ENCODE measurements around the gene MTARC2.
"Not testable (repeated sequence)": the region's sequence is repeated elsewhere in the genome, so short reads cannot be mapped to it uniquely, and the experiment has no call there.

MTARC2 gene

DNA sequence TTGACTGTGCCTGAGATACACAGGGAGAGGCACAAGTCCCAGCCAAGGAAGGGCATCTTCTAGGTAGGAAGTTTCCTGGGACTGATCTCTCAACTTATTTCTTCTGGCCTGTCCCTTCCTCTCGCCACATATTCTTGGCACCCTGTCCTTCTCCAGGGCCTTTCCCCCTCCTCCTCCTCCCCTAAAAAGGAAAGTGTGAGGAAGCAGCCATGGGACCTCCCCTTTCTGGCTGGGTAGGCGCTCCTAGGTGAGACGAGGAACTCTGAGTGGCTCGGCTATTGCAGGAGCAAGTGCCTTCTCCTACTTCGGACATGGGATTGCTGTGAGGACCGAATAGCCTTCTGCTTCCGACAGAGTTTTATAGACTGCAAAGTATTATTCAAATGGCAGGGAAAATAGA, 15.5 kb upstream of the MTARC2 start:
- DNase-seq (ENCODE audit: low spot score) = no peak

GRCh38 chr1:220733086-220733601, 15.0 kb upstream of the MTARC2 start:
- peak; percentile 90 for DNase-seq (ENCODE audit: low spot score)

GRCh38 chr1:220734571-220735326, 13.4 kb upstream of the MTARC2 start:
- DNase-seq (ENCODE audit: low spot score) = no peak

DNA sequence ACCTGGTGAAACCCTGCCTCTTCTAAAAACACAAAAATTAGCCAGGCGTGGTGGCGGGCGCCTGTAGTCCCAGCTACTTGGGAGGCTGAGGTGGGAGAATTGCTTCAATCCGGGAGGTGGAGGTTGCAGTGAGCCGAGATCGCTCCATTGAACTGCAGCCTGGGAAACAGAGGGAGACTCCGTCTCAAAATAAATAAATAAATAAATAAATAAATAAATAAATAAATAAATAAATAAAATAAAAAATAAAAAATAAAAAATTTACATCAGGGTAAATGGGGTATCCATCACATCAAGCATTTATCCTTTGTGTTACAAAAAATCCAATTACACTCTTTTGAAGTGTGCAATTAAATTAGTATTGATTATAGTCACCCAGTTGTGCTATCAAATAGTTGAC, 11.8 kb upstream of the MTARC2 start:
- DNase-seq (ENCODE audit: low spot score) = not testable (repeated sequence)

- no peak for DNase-seq (ENCODE audit: low spot score)
Observed at GRCh38 chr1:220741349-220741748, 6.8 kb upstream of the MTARC2 start.

DNA sequence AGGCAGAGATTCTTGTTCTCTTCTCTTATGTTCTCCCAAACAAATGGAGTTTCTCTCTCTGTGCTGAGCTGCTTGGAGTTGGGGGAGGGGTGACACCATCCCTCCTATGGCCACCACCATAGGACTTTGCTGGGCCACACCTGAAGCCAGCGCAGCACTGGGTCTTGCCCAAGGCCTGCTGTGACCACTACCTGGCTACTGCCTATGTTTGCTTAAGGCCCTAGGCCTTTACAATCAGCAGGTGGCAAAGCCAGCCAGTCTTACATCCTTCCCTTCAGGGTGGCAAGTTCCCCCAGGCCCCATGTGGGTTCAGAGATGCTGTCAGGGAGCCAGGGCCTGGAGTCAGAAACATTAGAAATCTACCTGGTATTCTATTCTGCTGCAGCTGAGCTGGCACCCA, 6.3 kb upstream of the MTARC2 start:
- DNase-seq (ENCODE audit: low spot score) = no peak

GRCh38 chr1:220742520-220742919, 5.6 kb upstream of the MTARC2 start:
- no peak for DNase-seq (ENCODE audit: low spot score)

GRCh38 chr1:220746851-220747250, 1.3 kb upstream of the MTARC2 start:
- no peak for DNase-seq (ENCODE audit: low spot score)

DNA sequence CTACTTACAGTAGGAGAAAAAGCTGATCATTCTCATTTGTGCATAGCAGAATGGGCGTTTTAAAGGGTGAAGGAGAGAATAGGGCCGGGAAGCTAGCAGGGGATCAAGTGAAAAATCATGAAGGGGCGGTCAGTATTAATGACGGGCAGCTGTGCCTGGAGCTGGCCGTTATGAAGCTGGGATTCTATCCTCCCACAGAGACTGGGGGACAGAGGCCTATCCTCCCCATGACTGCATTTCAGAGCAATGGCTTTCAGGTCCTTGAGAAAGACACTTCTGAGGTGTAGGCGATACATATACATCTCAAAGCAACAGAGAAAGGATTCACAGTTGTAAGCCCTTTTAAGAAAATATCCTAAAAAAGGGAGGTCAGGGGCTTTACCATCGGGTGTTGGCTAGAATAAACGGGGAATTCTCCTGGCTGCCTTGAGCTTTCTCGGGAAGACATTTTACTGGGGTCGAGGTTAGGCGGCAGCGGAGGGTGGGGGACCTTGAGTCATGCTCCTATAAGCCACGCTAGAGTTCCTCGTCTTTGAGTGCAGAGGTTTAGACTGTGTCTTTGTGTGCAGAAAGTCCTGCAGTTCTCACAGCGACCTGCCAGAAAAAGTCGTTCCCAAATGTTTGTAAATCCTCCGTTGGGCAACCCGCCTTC, 559 bp upstream of the MTARC2 start:
- no peak for DNase-seq (ENCODE audit: low spot score)

- DNase-seq (ENCODE audit: low spot score) = no peak
Observed at GRCh38 chr1:220748936-220749335, 814 bp downstream of the MTARC2 start.

DNA sequence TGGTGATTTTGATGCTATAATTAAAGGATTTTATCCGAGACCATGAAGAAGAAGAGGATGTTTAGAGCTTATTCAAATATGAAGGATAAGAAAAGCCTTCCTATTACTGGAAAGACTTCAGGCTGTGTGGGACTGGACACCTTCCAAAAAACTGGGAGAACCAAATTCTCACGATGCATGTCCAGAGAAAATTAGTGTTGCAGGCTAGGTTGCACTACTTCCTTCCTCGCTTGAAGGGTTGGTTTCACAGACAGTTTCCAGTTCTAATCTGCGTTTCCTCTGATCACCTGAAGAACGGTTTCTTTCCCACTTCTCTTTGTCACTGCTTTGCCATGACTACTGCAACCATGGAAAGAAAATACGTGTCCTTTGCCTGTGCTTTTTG, 2.0 kb downstream of the MTARC2 start:
- DNase-seq (ENCODE audit: low spot score) = no peak

GRCh38 chr1:220751111-220751510, 3.0 kb downstream of the MTARC2 start:
- DNase-seq (ENCODE audit: low spot score) = no peak

- DNase-seq (ENCODE audit: low spot score) = no peak
Observed at GRCh38 chr1:220754212-220754917, 6.2 kb downstream of the MTARC2 start.

DNA sequence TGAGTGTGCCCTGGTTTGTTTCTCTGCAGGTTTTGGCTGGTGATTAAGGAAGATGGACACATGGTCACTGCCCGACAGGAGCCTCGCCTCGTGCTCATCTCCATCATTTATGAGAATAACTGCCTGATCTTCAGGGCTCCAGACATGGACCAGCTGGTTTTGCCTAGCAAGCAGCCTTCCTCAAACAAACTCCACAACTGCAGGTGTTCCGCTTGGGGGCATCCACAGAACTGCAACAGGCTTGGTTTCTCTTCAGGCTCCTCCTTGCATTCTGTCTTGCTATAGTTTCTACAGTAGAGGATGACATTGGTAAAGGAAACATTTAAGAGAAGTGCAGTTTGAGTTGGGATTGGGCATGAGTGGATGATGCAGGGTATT, 6.8 kb downstream of the MTARC2 start:
- no peak for DNase-seq (ENCODE audit: low spot score)

DNA sequence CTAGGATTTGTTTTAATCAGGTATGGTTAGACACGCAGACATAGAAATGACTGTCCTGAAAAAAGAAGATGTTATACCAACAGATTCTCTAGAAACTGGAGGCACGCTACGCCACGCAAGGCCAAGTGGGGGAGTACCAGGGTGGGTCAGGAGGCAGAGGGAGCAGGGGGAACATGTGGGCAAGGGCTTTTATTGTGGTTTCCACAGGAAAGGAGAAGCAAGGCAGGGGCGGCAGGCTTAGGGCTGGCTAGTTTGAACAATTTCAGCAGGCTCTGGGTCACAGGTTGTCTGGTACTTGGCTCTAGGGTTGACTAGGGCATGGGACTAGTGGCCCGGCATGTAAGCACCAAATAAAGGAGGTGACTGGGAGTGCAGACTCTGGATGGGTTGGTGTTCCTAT, 7.2 kb downstream of the MTARC2 start:
- no peak for DNase-seq (ENCODE audit: low spot score)

DNA sequence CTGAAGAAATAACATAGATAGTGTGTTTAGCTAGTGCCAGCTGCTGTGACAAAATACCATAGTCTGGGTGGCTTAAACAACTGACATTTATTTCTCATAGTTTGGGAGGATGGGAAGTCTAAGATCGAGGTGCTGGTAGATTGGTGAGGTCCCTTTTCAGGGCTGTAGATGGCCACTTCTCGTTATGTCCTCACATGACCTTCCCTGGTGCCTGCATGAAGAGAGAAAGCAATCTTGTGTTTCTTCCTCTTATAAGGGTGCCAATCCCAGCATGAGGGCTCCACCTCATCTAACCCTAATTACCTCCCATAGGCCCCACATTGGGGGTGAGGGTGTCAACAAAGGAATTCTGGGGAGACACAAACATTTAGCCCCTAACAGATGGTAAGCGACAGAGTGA, 9.3 kb downstream of the MTARC2 start:
- no peak for DNase-seq (ENCODE audit: low spot score)

DNA sequence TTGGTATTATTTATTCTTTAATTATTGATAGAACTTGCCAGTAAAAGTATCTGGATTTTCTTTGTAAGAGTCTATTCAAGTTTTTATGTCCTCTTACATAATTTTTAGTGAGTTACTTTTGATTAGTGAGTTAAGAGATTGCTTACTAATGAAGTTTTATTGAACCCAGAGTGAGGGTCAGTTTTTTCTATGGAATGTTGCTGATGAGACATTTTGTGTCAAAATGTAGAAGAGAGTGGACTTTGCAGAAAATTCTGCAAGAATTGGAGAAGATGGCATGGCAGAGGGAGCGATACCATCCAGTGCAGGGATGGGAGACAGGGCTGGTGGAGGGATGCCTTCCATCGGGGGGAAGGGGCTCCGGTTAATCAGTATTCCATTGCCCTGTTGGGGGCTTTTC, 11.0 kb downstream of the MTARC2 start:
- no peak for DNase-seq (ENCODE audit: low spot score)

DNA sequence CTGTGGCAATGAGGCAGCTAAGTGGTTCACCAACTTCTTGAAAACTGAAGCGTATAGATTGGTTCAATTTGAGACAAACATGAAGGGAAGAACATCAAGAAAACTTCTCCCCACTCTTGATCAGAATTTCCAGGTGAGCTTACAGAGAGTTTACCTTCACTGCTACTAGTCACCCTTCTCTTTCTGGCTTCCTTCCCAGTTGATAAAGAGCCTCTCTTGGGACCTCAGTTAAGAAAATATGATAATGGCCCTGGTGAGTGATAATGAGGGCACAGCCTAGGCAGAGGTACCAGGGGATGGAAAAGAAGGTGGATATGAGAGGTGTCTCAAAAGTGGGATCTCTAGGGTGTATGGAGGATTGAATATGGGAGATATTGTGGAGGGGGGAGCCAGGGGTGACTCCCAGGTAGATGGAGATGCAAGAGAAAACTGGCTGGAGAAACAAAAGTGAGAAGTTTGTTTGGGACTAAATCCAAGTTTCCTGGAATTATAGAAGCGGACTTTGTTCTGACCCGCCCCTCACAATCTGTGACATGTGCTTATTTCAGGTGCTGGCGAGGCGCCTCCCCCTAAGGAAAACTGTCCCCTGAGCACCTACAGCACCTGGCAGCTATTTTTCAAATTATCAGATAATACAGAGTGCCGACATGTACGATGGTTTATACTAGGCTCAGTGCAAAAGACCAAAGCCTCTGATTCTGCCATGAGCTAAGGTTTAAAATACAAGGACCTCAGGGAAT, 13.7 kb downstream of the MTARC2 start:
- no peak for DNase-seq (ENCODE audit: low spot score)

DNA sequence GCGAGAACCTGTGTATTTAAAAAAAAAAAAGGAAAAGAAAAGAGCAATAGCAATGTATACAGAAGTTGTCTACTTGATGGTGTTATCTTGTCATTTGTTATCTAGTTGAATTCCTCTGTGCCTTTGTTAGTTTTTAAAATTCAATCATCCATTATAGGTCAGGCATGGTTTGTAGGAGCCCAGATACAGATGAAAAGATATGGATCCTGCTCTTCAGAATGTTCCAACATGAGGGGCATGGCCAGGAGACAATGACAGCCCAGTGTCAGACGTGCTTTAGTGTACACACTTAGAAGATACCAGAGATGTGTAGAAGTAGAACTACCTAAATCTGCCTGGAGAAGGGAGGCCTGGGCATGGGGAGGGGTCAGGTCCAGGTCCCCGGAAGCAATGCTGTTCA, 16.6 kb downstream of the MTARC2 start:
- no peak for DNase-seq (ENCODE audit: low spot score)

GRCh38 chr1:220767312-220768125, 19.4 kb downstream of the MTARC2 start:
- DNase-seq (ENCODE audit: low spot score) = no peak

DNA sequence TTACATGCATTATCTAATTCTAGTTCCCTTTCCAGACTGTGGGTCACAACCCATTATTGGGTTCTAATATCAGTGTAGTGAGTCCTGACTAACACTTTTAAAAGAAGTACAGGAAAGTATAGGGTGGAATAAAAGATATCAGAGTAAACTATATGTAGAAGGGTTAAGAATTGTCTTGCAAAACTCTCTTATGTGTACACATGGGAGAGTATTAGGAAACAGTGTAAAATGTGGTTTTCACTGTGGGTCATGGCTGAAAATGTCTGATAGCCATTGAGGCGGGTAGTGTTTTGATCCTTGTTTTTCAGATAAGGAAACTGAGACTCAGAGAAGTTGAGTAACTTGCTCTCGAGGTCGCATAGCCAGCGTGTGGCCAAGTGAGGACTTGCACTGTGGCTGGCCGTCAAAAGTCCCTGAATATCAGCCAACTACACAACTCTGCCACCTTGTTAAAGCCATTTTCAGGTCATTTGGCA, 20.0 kb downstream of the MTARC2 start:
- DNase-seq (ENCODE audit: low spot score) = no peak
